ENCODE data around the gene LRRC14B. TPM values are rescaled to one million over a fixed set of nuclear protein-coding genes. Genes with fewer than 3 reads are reported as not detected.

The LRRC14B gene
- total RNA-seq, 1 donor from 2014 or later: 93.4 TPM

DNA sequence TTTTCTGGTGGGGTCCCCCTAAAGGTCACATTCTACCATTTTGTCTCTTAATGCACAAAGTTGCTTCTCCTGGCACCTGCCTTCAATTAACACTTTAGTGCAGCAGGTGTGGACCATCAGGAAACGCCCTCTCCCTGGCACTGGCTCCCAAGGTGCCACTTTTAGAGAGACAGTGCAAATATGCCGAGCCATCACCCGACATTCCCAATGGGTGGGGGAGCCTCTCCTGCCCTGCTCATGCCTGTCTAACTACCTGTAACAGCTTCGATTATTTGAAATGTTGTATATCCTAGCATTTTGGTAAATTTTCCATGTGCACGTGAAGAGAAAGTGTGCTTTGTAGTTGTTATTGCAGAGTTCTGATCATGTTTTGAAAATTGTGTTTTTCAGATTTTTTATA, 13.2 kb upstream of the LRRC14B start:
- DNase-seq: no peak
- no peak overlapping the region for H3K4me3 ChIP-seq
- peaks cover 19% of the 10 kb centered on the region for H3K27me3 ChIP-seq (ENCODE audit: low read depth)
- H3K9me3 ChIP-seq (replicated peaks): no peaks in the 10 kb centered on the region
- peaks cover 15% of the 10 kb centered on the region for H3K4me1 ChIP-seq
- intact Hi-C loops (cut with micrococcal nuclease): no loop called here
- no peak overlapping the region for H3K27ac ChIP-seq (replicated peaks)
- TF ChIP-seq, protein P1, sequence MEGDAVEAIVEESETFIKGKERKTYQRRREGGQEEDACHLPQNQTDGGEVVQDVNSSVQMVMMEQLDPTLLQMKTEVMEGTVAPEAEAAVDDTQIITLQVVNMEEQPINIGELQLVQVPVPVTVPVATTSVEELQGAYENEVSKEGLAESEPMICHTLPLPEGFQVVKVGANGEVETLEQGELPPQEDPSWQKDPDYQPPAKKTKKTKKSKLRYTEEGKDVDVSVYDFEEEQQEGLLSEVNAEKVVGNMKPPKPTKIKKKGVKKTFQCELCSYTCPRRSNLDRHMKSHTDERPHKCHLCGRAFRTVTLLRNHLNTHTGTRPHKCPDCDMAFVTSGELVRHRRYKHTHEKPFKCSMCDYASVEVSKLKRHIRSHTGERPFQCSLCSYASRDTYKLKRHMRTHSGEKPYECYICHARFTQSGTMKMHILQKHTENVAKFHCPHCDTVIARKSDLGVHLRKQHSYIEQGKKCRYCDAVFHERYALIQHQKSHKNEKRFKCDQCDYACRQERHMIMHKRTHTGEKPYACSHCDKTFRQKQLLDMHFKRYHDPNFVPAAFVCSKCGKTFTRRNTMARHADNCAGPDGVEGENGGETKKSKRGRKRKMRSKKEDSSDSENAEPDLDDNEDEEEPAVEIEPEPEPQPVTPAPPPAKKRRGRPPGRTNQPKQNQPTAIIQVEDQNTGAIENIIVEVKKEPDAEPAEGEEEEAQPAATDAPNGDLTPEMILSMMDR (IDR thresholded peaks at IDR 0.05; ENCODE audit: borderline replicate concordance): no peak
- H3K36me3 ChIP-seq: no peaks in the 10 kb centered on the region

DNA sequence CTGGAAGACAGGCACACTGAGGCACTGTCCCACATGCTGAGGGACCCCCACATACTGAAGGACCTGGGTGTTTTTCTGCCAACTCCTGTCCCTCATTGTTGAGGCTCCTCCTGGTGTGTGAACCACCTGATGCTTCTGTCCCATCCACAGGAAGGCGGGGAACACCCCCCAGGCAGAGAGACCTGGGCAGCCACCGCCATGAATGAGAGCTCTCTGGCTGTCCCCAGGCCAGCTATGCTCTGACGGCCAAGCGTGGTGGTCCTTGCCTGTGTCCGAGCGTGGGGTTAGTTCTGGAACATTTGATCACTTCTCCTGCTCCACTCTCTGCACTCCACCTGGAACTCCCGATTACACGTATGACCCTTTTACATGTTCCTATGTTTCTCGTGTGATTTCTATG, 11.9 kb upstream of the LRRC14B start:
- no peak for DNase-seq
- TF ChIP-seq, protein P1 (IDR thresholded peaks at IDR 0.05; ENCODE audit: borderline replicate concordance): no peak

DNA sequence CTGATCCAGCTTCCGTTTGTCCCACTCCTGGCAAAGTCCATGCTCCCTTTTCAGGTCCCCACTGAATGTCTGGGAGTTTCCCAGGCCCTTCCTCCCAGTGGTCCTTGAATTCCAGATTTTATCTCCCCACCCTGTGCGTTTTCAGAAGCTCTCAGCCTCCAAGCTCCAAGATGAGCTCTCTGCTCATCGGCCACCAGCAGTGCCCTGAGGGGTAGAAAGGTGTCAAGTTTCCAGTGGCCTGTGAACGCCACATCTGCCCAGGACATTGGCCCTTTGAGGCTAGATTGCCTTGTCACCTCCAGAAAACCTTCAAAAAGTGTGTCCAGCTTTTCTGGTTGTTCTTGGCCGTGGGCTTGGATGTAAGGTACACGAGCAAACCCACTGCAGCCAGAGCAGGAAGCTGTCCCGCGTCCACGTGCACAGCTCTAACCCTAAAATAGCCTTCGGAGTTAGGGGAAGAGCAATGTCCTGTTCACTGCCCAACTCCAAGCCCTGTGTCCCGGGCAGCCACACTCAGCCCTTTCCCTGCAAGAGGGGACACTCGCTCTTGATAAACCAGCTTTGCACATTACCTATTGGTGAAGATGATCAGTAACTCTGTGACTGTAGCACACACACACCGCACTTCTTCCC, 10.9 kb upstream of the LRRC14B start:
- no peak for DNase-seq
- TF ChIP-seq, protein P1 (IDR thresholded peaks at IDR 0.05; ENCODE audit: borderline replicate concordance): no peak
- H3K27me3 ChIP-seq (ENCODE audit: low read depth): peaks cover 14% of the 10 kb centered on the region
- no peak overlapping the region for H3K4me3 ChIP-seq
- intact Hi-C loops (cut with micrococcal nuclease): no loop called here
- H3K4me1 ChIP-seq: peaks cover 20% of the 10 kb centered on the region
- H3K27ac ChIP-seq (replicated peaks): no peak overlapping the region
- H3K36me3 ChIP-seq: no peaks in the 10 kb centered on the region
- no peaks in the 10 kb centered on the region for H3K9me3 ChIP-seq (replicated peaks)

More for the DNA sequence above, 11.9 kb upstream of the LRRC14B start:
- Histone ChIP-seq H3K4me3 (no peak overlapping the region), H3K27ac (replicated peaks) (no peak overlapping the region), H3K9me3 (replicated peaks) (no peaks in the 10 kb centered on the region), H3K27me3 (ENCODE audit: low read depth) (peaks cover 14% of the 10 kb centered on the region), H3K36me3 (no peaks in the 10 kb centered on the region), H3K4me1 (peaks cover 20% of the 10 kb centered on the region)
- intact Hi-C loops (cut with micrococcal nuclease): no loop called here

DNA sequence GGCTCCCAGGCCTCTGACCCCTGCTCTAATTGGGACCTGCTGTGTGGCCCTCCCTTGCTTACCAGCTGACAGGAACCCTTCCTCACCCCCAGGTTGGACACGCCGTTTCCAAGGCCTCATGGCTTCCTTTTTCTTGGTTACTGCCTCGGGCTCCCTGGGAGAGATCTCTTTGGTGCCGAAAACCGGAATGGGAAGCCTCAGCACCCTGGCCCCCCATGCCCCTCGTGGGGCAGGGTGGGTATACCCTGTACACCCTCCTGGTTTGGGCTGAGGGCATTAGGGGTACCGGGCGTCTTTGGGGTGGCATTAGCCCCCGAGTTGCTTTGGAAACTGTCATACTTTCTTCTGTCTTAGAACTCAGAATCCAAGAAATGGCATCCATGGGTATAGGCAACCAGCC, 10.1 kb upstream of the LRRC14B start:
- no peaks in the 10 kb centered on the region for H3K36me3 ChIP-seq
- TF ChIP-seq, protein P1 (IDR thresholded peaks at IDR 0.05; ENCODE audit: borderline replicate concordance): no peak
- H3K27me3 ChIP-seq (ENCODE audit: low read depth): peaks cover 14% of the 10 kb centered on the region
- intact Hi-C loops (cut with micrococcal nuclease): no loop called here
- no peaks in the 10 kb centered on the region for H3K9me3 ChIP-seq (replicated peaks)
- no peak overlapping the region for H3K4me3 ChIP-seq
- H3K27ac ChIP-seq (replicated peaks): no peak overlapping the region
- no peak for DNase-seq
- H3K4me1 ChIP-seq: peaks cover 20% of the 10 kb centered on the region

DNA sequence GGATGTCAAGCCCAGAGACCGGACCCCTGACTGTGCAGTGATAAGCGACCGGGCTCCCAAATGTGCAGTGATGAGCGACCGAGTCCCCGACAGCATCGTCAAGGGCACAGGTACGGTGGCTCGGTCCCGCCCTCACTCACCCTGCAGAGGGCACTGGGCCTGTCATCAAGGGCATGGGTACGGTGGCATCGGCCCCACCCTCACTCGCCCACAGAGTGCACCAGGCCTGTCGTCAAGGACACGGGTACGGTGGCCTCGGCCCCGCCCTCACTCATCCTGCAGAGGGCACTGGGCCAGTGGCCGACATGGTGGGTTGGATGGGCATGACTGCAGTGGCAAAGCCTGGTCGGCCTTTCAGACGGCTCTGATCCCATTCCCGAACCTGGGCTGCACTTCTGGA, 9.7 kb upstream of the LRRC14B start:
- Histone ChIP-seq H3K4me3 (no peak overlapping the region), H3K4me1 (peaks cover 20% of the 10 kb centered on the region), H3K36me3 (no peaks in the 10 kb centered on the region), H3K27ac (replicated peaks) (no peak overlapping the region), H3K9me3 (replicated peaks) (no peaks in the 10 kb centered on the region), H3K27me3 (ENCODE audit: low read depth) (peaks cover 16% of the 10 kb centered on the region)
- no peak for DNase-seq
- TF ChIP-seq, protein P1 (IDR thresholded peaks at IDR 0.05; ENCODE audit: borderline replicate concordance): no peak
- intact Hi-C loops (cut with micrococcal nuclease): no loop called here

Data from left ventricle myocardium inferior (tissue), 1 donor.